Measurements from ENCODE around the gene TMEM132E. TPM values are rescaled to one million over a fixed set of nuclear protein-coding genes. Genes with fewer than 3 reads are reported as not detected.

The TMEM132E gene
- polyA plus RNA-seq, 2 of the 4 experiments (the other 2 are of a cell fraction), result not detected

- FAIRE-seq, result no peak
- H3K27ac ChIP-seq, result no peak overlapping the region
- WGBS (ENCODE audit: missing lambda C conversion rate), result 44% methylated on average over 22 of the region's 22 CpGs
- TF ChIP-seq FOXS1 (CRISPR knock-in tag; IDR thresholded peaks at IDR 0.05) (no peak), KDM1A (IDR thresholded peaks at IDR 0.05; ENCODE audit: low read depth) (no peak), CHD2 (IDR thresholded peaks at IDR 0.05; ENCODE audit: low read length, partially characterized antibody) (no peak), MAZ (IDR thresholded peaks at IDR 0.05; ENCODE audit: borderline replicate concordance, low read depth, low read length) (no peak), RAD21 (conservative IDR thresholded peaks at IDR 0.05 in 1 of 2, IDR thresholded peaks at IDR 0.05 in 1 of 2) (no peak), JUN (IDR thresholded peaks at IDR 0.05) (no peak), SREBF2 (IDR thresholded peaks at IDR 0.05) (no peak), MAX (IDR thresholded peaks at IDR 0.05) (no peak), E2F6 (IDR thresholded peaks at IDR 0.05; ENCODE audit: borderline replicate concordance, low read depth) (no peak), ZC3H11A (IDR thresholded peaks at IDR 0.05) (no peak), ZFP36 (IDR thresholded peaks at IDR 0.05; ENCODE audit: borderline replicate concordance, partially characterized antibody) (no peak), CTCF (IDR thresholded peaks at IDR 0.05) (no peak), MYC (IDR thresholded peaks at IDR 0.05; ENCODE audit: borderline replicate concordance, low read length) (no peak), TP53 (CRISPR knock-in tag; IDR thresholded peaks at IDR 0.05) (no peak), ESRRA (IDR thresholded peaks at IDR 0.05; ENCODE audit: borderline replicate concordance, low read length) (no peak), CEBPB (IDR thresholded peaks at IDR 0.05) (no peak), MAFK (IDR thresholded peaks at IDR 0.05; ENCODE audit: partially characterized antibody) (no peak)
- no peak overlapping the region for H3K4me3 ChIP-seq
- no peak for ATAC-seq
- no peak for DNase-seq (ENCODE audit: low read depth in 1 of 2, low spot score in 1 of 2)
- POLR2A ChIA-PET, result no interaction called here
- H3K9me3 ChIP-seq, result no peaks in the 10 kb centered on the region
- no peaks in the 10 kb centered on the region for H3K4me1 ChIP-seq
- CTCF ChIA-PET, result no interaction called here
- no peak overlapping the region for H3K4me2 ChIP-seq
These were observed 86.7 kb downstream of the TMEM132E start for GRCh38 chr17:34665819-34666763.

GRCh38 chr17:34667656-34668055 is 88.3 kb downstream of the TMEM132E start:
- H3K27ac ChIP-seq, result no peak overlapping the region
- DNase-seq (ENCODE audit: low read depth in 1 of 2, low spot score in 1 of 2), result no peak
- 2% methylated on average over 2 of the region's 2 CpGs for WGBS (ENCODE audit: missing lambda C conversion rate)
- ChIA-PET CTCF (interaction anchor here (0.7 to 1.7 kb wide), 4 partner anchors 16 to 248 kb away, joined by 3 to 6 read pairs (median 3); no protein-coding TSS in a partner anchor), POLR2A (no interaction called here)
- no peaks in the 10 kb centered on the region for H3K9me3 ChIP-seq
- H3K4me1 ChIP-seq, result no peaks in the 10 kb centered on the region
- H3K4me2 ChIP-seq, result no peak overlapping the region
- FAIRE-seq, result no peak
- no peak for ATAC-seq
- no peak overlapping the region for H3K4me3 ChIP-seq
- TF ChIP-seq KDM1A (IDR thresholded peaks at IDR 0.05; ENCODE audit: low read depth), result no peak
- no peak for TF ChIP-seq RNF2 (IDR thresholded peaks at IDR 0.05; ENCODE audit: borderline replicate concordance, low read depth)
- TF ChIP-seq NPAS2 (CRISPR knock-in tag; IDR thresholded peaks at IDR 0.05; ENCODE audit: borderline replicate concordance), result no peak
- no peak for TF ChIP-seq MAFK (IDR thresholded peaks at IDR 0.05; ENCODE audit: partially characterized antibody)
- no peak for TF ChIP-seq EP300 (IDR thresholded peaks at IDR 0.05)
- no peak for TF ChIP-seq ZNF302 (CRISPR knock-in tag; IDR thresholded peaks at IDR 0.05)
- TF ChIP-seq FOSL2 (IDR thresholded peaks at IDR 0.05), result no peak
- no peak for TF ChIP-seq FOSL2 (CRISPR knock-in tag; IDR thresholded peaks at IDR 0.05)
